ENCODE measurements around the gene MBNL1. TPM values are rescaled to one million over a fixed set of nuclear protein-coding genes. Genes with fewer than 3 reads are reported as not detected.

Gene MBNL1
- total RNA-seq, 4 donors from 2014 or later = 152 to 286 (median 228) TPM

- intact Hi-C loops (cut with DNase I; ENCODE audit: low total_unique reads) = no loop called here
- WGBS, 2 donors = 93 to 95% methylated on average over 3 of the region's 3 CpGs
- H3K4me3 ChIP-seq (ENCODE audit: low read depth, poor library complexity, severe bottlenecking) = no peak overlapping the region
- TF ChIP-seq CTCF (IDR thresholded peaks at IDR 0.05) (no peak), POLR2A (IDR thresholded peaks at IDR 0.05) (no peak)
- DNase-seq (ENCODE audit: low spot score in 2 of 2) = no peak
These were observed 33.9 kb upstream of the MBNL1 start for GRCh38 chr3:152234657-152235375.

- DNase-seq (ENCODE audit: low spot score in 2 of 2) = no peak
- H3K4me3 ChIP-seq (ENCODE audit: low read depth, poor library complexity, severe bottlenecking) = no peak overlapping the region
- TF ChIP-seq CTCF (IDR thresholded peaks at IDR 0.05) (no peak), POLR2A (IDR thresholded peaks at IDR 0.05) (no peak)
- WGBS, 2 donors = 21 to 51% methylated on average over 1 of the region's 1 CpG
- intact Hi-C loops (cut with DNase I; ENCODE audit: low total_unique reads) = no loop called here
These were observed 32.9 kb upstream of the MBNL1 start for GRCh38 chr3:152235709-152236298.

DNA sequence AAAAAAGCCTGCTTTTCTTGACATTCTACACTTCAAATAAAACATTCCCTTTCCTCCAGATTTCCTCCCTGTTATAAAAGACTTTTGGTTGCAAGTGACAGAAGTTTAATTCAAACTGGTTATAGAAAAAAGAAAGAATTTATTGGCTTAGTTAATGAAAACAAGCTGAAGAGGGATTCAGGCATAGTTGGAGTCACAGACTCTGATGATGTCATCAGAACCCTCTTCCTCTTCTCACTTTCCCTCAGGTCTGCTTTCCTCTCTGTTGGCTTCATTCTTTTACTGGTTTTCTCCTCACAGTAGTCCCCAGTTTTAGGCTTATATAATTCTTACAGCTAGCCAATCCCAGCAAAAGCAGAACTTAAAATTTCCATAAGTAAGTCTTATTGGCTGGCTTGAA is 32.0 kb upstream of the MBNL1 start:
- H3K4me3 ChIP-seq (ENCODE audit: low read depth, poor library complexity, severe bottlenecking) = no peak overlapping the region
- TF ChIP-seq POLR2A (IDR thresholded peaks at IDR 0.05) (no peak), CTCF (IDR thresholded peaks at IDR 0.05) (no peak)
- DNase-seq (ENCODE audit: low spot score in 2 of 2) = no peak
- intact Hi-C loops (cut with DNase I; ENCODE audit: low total_unique reads) = no loop called here

DNA sequence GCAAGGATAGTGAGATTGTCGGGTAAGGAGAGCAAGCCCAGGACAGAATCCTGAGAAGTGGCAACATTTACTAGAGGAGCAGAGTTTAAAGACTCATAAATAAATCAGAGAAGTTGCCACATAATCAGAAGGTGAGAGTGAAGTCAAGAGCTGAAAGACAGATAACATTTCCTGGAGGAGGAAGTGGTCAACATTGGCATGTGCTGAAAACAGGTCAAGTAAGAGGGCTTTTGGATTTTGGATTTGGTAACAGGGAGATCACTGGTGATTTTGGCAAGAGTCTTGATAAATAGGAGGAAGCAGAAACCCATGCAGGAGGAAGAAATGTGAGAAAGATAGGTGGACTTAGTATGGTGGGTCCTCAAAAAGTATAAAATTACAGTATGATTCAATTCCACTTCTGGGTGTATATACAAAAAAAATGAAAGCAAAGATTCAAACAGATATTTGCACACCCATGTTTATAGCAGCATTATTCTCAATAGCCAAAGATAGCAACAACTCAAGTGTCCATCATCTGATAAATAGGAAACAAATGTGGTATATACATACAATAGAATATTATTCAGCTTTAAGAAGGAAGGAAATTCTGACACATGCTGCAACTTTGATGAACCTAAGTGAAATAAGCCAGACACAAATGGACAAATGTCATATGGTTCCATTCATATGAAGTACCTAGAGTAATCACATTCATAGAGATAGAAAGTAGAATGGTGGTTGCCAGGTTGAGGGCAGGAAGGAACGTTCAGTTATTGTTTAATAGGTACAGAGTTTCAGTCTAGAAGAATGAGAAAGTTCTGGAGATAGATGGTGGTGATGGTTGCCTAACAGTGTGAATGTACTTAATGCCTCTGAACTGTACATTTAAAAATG is 27.3 kb upstream of the MBNL1 start:
- no peak for TF ChIP-seq POLR2A (IDR thresholded peaks at IDR 0.05)
- TF ChIP-seq CTCF (IDR thresholded peaks at IDR 0.05) = no peak
- intact Hi-C loops (cut with DNase I; ENCODE audit: low total_unique reads) = no loop called here
- 68 to 71% methylated on average over 2 of the region's 2 CpGs for WGBS, 2 donors
- no peak for DNase-seq (ENCODE audit: low spot score in 2 of 2)
- H3K4me3 ChIP-seq (ENCODE audit: low read depth, poor library complexity, severe bottlenecking) = no peak overlapping the region

GRCh38 chr3:152243301-152243711 is 25.4 kb upstream of the MBNL1 start:
- 87 to 90% methylated on average over 1 of the region's 1 CpG for WGBS, 2 donors
- intact Hi-C loops (cut with DNase I; ENCODE audit: low total_unique reads) = no loop called here
- no peak overlapping the region for H3K4me3 ChIP-seq (ENCODE audit: low read depth, poor library complexity, severe bottlenecking)
- TF ChIP-seq CTCF (IDR thresholded peaks at IDR 0.05) = no peak
- TF ChIP-seq POLR2A (IDR thresholded peaks at IDR 0.05) = no peak
- DNase-seq (ENCODE audit: low spot score in 2 of 2) = no peak
